OCI-LY1 (cell line): ENCODE measurements around the gene ANP32A.

Source experiments
- EZH2 ChIP-seq: fragments of 200-600 bp; sonication (generic), shearing (Covaris generic); IDR thresholded peaks from 2 replicates; pipeline ENCODE4 v1.8.0; 2017; ENCODE audit warnings: borderline replicate concordance, mixed run types, mild to moderate bottlenecking, antibody characterized with exemption, low read length, moderate library complexity, mixed read lengths
- TF ChIP-seq, protein P1 (sequence below): fragments of 200-600 bp; sonication (generic), shearing (Covaris generic); IDR thresholded peaks from 2 replicates; pipeline ENCODE4 v1.5.1; 2017; ENCODE audit warnings: mild to moderate bottlenecking, antibody characterized with exemption, low read length, moderate library complexity, mixed read lengths

DNA sequence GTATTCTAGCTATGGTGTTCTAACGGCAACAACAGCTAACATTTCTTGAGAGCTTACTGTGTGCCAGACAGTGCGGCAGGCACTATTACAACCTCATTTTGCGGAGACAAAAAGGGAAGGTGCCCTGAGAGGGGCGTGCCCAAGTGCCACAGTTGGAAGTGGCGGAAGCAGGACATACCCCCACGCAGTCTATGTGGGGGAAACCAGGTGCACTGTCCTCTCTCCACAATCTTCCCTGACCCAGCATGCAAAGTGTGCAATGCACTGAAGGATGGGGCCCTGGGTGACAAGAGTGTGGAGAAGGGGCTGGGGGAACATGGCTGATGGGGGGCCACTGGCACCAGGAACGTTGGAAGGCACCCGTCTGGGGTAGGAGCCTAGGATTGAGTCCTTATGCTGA is 8.6 kb downstream of the ANP32A start:
- TF ChIP-seq, protein P1, sequence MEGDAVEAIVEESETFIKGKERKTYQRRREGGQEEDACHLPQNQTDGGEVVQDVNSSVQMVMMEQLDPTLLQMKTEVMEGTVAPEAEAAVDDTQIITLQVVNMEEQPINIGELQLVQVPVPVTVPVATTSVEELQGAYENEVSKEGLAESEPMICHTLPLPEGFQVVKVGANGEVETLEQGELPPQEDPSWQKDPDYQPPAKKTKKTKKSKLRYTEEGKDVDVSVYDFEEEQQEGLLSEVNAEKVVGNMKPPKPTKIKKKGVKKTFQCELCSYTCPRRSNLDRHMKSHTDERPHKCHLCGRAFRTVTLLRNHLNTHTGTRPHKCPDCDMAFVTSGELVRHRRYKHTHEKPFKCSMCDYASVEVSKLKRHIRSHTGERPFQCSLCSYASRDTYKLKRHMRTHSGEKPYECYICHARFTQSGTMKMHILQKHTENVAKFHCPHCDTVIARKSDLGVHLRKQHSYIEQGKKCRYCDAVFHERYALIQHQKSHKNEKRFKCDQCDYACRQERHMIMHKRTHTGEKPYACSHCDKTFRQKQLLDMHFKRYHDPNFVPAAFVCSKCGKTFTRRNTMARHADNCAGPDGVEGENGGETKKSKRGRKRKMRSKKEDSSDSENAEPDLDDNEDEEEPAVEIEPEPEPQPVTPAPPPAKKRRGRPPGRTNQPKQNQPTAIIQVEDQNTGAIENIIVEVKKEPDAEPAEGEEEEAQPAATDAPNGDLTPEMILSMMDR: no peak
- TF ChIP-seq EZH2: no peak
